ENCODE data around the gene XPOT.
A peak's percentile ranks its signal among the peaks of the same experiment; 100 is the strongest.

The XPOT gene

GRCh38 chr12:64428956-64429355 lies 24.8 kb downstream of the XPOT start:
- no peak for DNase-seq

- no peak for DNase-seq
These were observed 26.7 kb downstream of the XPOT start for GRCh38 chr12:64430886-64431285.

- DNase-seq: no peak
These were observed 27.6 kb downstream of the XPOT start for GRCh38 chr12:64431791-64432190.

GRCh38 chr12:64433915-64434314 lies 29.7 kb downstream of the XPOT start:
- DNase-seq: no peak

GRCh38 chr12:64440100-64440499 lies 35.9 kb downstream of the XPOT start:
- DNase-seq: no peak

- DNase-seq: no peak
These were observed 41.3 kb downstream of the XPOT start for GRCh38 chr12:64445490-64445889.

DNA sequence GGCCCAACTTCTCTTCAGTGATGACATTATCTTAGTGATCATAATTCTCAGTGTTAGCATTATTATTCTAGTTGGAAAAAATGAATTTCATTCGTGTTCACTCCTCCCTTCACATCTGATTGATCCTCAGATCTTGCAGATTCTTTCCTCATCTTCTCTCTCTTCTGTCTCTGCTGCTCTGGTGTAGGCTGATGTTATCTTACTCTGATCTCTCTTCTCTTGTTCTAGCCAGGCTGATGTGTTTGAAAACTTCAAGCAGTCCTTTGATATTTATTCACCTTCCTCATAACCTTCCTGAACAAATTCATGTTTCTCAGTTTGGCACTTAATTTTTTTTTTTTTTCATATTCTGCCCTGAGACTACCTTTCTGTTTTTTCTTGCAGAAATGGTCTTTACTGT lies 42.1 kb downstream of the XPOT start:
- DNase-seq: no peak

- DNase-seq: no peak
These were observed 46.0 kb downstream of the XPOT start for GRCh38 chr12:64450057-64450640.

DNA sequence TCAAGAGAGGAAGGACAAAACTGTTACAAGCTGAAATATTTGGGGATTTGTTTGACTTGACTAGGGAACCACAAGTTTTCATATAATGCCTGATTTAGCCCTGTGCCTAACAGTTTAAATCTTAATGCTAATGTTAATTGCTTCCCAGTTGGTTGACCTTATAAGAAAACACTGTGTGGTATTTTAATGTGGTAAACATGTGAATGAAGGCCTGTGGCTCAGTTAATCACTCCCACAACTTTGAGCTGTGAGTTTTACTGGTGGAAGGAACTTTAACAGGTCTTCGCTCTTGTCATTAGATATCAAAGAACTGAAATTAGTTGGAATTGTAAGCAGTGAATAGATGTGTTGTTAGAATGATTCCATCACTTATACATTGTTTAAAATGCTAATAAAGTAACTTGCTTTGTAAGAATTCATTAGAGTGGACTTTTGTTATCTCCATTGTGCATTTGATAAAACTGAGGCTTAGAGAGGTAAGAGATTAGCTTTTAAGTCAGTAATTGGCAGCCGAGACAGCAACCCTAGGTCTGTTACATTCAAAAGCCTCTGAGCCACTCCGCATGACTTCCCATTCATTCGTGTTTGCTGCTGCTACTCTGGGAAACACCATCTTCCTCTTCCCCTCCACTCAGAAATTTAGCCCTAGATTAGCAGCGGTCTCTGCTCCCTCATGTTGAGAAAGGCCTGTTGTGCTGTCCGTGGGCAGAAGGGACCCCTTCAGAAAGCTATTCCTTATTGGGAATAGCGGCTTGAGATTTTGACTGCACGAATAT lies 46.7 kb downstream of the XPOT start:
- no peak for DNase-seq

- DNase-seq: peak; percentile 83
These were observed 47.7 kb downstream of the XPOT start, which contains the start of gene TBK1 for GRCh38 chr12:64451687-64452558. Gene TBK1, plus strand, starts transcription at chr12:64452120. Its CDS starts 3,751 bp downstream, at chr12:64455871.

DNA sequence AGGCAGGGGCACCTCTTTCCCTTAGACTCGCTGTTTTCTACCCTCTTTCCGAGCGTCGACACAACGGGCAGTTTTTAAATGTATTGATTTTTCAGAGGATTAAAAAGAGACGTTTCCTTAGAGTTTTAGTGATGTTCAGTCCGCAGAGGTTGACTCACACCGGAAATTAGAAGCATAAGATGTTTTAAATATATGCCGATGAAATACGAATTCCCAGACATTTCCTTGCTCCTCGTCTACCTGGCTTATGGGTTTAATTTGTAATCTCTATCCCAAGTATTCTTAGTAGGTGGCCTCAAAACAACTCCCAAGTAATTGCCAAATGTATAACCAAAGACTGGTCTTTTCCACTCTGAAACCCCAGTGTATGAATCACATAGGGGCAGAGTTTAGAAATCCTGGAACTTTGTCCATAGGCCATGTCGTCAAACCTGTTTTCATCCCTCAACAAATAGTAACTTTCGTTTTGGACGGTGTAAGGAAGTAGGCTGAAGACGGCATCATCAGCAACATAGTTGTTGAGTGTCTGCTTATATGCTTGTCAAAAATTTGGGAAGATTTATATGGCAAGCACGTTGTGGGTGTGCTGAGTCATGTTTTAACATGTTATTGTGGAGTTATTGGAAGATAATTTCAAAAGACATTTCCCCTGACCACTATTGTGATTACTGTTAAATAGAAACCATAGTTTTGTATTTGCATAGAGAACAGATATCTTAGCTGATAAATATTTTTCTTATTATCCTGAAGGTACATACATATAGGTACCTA lies 48.6 kb downstream of the XPOT start:
- no peak for DNase-seq

DNA sequence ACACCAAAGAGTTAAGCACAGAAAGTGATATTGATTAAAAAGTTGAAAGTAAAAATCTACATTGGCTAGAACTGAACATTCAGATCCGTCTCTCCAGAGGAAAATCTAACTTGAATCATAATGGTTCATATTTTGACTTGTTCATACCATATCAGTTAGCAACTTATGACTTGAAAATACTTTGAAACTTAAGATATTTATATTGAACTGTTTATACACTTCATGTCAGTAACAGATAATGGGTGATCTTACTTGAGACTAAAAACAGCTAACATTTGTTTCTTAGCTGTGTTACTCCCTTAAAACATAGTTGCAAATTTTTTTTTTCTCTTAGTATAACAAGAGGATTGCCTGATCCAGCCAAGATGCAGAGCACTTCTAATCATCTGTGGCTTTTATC lies 51.3 kb downstream of the XPOT start:
- DNase-seq: no peak

- DNase-seq: no peak
These were observed 51.9 kb downstream of the XPOT start for GRCh38 chr12:64456119-64456518.

DNA sequence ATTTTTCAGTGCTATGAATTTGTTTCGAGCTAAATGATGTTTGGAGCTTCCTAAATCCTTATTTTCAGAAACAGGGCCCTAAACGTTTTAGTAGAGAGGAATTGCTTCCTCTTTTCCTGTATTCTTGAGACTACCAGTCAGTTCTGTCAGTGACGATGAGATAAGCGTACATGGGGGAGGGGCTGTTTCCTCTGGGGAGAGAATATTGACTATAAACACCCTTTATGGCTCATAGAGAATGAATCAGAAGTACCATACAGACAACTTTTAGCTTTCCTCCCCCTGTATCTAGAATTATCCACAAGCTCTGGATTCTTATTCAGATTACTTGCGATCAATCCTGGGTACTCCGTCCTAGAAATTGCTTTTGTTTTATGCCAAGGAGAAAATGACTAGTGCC lies 52.8 kb downstream of the XPOT start:
- DNase-seq: no peak

DNA sequence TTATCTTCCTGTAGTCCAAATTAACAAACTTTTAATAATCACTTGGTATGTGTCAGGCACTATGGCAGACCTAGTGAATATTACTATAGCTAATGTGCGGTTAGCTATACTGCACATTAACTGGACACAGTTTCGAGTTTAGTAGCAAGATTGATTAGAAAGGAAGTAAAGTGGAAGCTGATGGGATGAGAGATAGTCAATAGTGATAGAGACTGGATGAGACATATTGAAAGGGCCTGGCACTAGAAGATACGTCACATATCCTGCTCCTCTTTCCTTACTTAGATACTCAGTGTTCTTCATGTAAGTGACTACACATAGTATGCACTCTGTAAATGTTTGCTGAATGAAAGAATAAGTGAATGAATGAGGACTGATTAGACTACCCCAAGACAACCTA lies 53.3 kb downstream of the XPOT start:
- DNase-seq: no peak

DNA sequence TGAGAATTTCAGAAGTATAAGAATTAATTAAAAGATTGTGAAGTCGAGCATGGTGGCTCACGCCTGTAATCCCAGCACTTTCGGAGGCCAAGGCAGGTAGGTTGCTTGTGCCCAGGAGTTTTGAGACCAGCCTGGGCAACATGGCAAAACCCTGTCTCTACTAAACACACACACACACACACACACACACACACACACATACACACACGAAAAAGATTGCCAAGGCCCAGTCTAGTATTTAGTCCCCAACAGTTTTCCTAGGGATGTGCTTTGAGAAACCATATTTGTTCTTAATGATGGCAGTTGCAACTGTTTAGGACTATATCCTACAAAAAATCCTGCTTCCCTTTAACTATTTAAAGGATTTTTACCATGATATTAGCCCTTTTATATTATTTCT lies 53.7 kb downstream of the XPOT start:
- DNase-seq: no peak

DNA sequence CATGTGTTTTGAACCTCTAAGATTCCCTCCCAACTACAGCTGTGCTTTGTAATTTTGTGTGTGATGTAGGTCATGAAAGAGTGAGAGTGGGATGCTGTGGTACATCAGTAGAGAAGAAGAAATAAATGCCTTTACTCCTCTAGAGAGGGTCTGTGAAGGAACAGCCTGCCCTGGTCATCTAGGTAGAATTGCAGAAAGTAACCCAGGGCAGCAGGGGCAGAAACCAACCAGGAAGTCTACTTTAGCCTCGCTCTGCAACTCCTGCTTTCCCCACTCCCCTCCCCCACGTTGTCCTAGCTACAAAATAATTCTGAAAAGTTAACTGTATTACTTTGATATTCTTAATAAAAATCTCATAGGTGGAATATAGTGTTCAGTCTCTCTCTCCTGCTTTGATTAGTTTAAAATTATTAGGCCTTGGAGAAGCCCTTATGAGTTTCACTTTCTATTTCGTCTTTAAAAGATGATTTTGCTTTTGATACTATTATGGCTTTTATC lies 55.3 kb downstream of the XPOT start:
- DNase-seq: no peak

- no peak for DNase-seq
These were observed 57.6 kb downstream of the XPOT start for GRCh38 chr12:64461634-64462414.

- DNase-seq: no peak
These were observed 62.0 kb downstream of the XPOT start for GRCh38 chr12:64466178-64466577.

DNA sequence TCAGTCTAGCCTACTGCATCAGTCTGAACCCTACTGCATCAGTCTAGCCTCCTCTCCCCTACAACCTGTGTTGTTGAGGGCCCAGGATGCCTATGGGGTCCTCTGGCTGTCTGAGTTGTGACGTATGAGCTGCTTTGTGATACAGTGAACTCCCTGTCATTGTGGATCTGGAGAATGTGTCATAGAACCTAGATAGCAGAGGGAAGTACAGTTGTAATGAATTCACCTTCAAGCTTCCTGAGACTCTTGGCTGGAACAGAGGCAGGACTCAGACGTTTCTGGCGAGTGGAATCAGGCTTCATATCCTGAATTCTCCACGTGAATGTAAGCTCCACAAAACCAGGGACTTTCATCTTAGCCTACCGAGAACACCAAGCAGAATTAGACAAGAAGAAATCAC lies 64.8 kb downstream of the XPOT start:
- no peak for DNase-seq

- DNase-seq: no peak
These were observed 65.4 kb downstream of the XPOT start for GRCh38 chr12:64469455-64470142.
